Astrocyte (in vitro differentiated cells and primary cell): Measurements from ENCODE around the gene THADA.

Experiments
- EZH2 ChIP-seq: IDR thresholded peaks from 2 replicates; pipeline ENCODE4 v1.6.1; 2012; ENCODE audit warnings: mild to moderate bottlenecking, low read length, inconsistent platforms; ENCODE audit not compliant: insufficient read depth
- TF ChIP-seq, protein P1 (sequence below): IDR thresholded peaks from 2 replicates; pipeline ENCODE4 v1.5.1; 2011; ENCODE audit warnings: low read depth, mild to moderate bottlenecking, inconsistent platforms, low read length, moderate library complexity; ENCODE audit not compliant: insufficient read depth

DNA sequence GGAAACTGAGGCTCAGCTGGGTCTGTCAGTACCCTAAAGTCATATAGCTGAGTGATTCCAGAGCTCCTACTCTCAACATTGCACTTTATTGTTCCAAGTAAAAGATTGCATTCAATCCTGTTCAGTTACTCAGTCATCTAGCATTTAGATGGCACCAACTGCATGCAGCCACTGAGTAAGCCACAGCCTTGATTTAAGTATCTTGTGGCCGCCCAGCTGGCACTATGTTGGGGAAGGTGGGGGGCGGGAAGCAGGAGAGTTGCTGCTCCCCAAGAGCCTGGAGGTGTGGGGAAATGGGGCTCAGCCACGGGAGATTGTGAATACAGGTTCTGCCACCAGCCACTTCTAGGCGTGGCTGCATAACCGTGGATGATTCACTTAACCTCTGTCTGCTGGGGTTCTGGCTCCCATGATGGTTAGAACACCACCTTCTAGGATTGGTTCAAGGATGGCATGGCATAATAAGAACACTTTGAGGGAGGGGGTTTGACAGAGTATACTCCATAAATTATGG is 386.6 kb downstream of the THADA start:
- TF ChIP-seq, protein P1, sequence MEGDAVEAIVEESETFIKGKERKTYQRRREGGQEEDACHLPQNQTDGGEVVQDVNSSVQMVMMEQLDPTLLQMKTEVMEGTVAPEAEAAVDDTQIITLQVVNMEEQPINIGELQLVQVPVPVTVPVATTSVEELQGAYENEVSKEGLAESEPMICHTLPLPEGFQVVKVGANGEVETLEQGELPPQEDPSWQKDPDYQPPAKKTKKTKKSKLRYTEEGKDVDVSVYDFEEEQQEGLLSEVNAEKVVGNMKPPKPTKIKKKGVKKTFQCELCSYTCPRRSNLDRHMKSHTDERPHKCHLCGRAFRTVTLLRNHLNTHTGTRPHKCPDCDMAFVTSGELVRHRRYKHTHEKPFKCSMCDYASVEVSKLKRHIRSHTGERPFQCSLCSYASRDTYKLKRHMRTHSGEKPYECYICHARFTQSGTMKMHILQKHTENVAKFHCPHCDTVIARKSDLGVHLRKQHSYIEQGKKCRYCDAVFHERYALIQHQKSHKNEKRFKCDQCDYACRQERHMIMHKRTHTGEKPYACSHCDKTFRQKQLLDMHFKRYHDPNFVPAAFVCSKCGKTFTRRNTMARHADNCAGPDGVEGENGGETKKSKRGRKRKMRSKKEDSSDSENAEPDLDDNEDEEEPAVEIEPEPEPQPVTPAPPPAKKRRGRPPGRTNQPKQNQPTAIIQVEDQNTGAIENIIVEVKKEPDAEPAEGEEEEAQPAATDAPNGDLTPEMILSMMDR = no peak
- no peak for TF ChIP-seq EZH2
